RWPE2 (cell line): ENCODE measurements around the gene UNC5A.

Experiments used
- ATAC-seq: fragments of 200-7000 bp; cut with Tn5 transposase; 3 replicates; pipeline ENCODE4 v1.9.1; 2021; ENCODE audit warnings: low read depth
- DNase-seq: peaks from one replicate; pipeline ENCODE4 v3.0.0-alpha.2; 2020; ENCODE audit warnings: low spot score
- H3K27ac ChIP-seq: fragments of 450-650 bp; 2 replicates; pipeline ENCODE4 v1.5.1; 2017; ENCODE audit warnings: mild to moderate bottlenecking; ENCODE audit not compliant: poor library complexity, severe bottlenecking
- H3K27me3 ChIP-seq: fragments of 250-450 bp; sonication (Bioruptor Pico); 2 replicates; pipeline ENCODE4 v1.5.1; 2021; ENCODE audit warnings: mild to moderate bottlenecking, moderate library complexity; ENCODE audit not compliant: insufficient read depth, poor library complexity, severe bottlenecking
- H3K36me3 ChIP-seq: fragments of 250-450 bp; sonication (Bioruptor Pico); 2 replicates; pipeline ENCODE4 v1.5.1; 2020; ENCODE audit warnings: low read depth, mild to moderate bottlenecking, moderate library complexity
- H3K4me1 ChIP-seq: fragments of 250-450 bp; sonication (Bioruptor Pico); 2 replicates; pipeline ENCODE4 v1.5.1; 2021; ENCODE audit warnings: mild to moderate bottlenecking, moderate library complexity; ENCODE audit not compliant: insufficient read depth, poor library complexity, severe bottlenecking
- H3K4me3 ChIP-seq: fragments of 250-450 bp; sonication (Bioruptor Pico); 2 replicates; pipeline ENCODE4 v1.5.1; 2021; ENCODE audit warnings: mild to moderate bottlenecking, moderate library complexity; ENCODE audit not compliant: severe bottlenecking
- H3K9me3 ChIP-seq: fragments of 250-450 bp; sonication (Bioruptor Pico); 2 replicates; pipeline ENCODE4 v1.5.1; 2021; ENCODE audit warnings: mild to moderate bottlenecking, moderate library complexity; ENCODE audit not compliant: severe bottlenecking
- CTCF ChIP-seq: fragments of 450-650 bp; IDR thresholded peaks from one replicate; pipeline ENCODE4 v1.5.1; 2017; ENCODE audit warnings: mild to moderate bottlenecking, moderate library complexity; ENCODE audit not compliant: poor library complexity, severe bottlenecking

Gene UNC5A

DNA sequence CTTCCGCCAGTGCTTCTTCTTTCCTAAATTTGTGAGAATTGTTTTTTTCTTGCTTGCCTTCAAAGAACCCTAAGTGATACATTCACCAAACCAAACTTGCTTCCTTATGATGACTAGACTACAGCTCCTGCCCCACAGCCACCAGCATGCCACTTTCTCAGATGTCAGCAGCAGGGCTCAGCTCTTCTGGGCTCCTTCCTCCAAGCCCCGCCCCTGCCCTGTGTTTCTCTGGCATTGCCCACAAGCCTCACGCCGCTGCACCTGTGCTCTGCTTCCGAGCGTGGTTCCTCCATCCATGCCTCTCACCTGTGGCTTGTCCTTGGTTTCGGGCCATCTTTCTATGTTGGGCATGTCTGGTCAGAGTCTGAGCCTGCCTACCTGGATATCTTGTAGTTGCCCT, 10.6 kb downstream of the UNC5A start:
- no peak for ATAC-seq
- no peak for TF ChIP-seq CTCF
- Histone ChIP-seq H3K4me1 (peaks cover 13% of the 10 kb centered on the region), H3K27me3 (peaks cover 28% of the 10 kb centered on the region), H3K36me3 (no peaks in the 10 kb centered on the region), H3K4me3 (no peak overlapping the region), H3K27ac (no peak overlapping the region), H3K9me3 (no peaks in the 10 kb centered on the region)
- no peak for DNase-seq

- H3K4me1 ChIP-seq = peaks cover 13% of the 10 kb centered on the region
- ATAC-seq = no peak
- H3K9me3 ChIP-seq = no peaks in the 10 kb centered on the region
These were observed 11.1 kb downstream of the UNC5A start for GRCh38 chr5:176821441-176821840.

DNA sequence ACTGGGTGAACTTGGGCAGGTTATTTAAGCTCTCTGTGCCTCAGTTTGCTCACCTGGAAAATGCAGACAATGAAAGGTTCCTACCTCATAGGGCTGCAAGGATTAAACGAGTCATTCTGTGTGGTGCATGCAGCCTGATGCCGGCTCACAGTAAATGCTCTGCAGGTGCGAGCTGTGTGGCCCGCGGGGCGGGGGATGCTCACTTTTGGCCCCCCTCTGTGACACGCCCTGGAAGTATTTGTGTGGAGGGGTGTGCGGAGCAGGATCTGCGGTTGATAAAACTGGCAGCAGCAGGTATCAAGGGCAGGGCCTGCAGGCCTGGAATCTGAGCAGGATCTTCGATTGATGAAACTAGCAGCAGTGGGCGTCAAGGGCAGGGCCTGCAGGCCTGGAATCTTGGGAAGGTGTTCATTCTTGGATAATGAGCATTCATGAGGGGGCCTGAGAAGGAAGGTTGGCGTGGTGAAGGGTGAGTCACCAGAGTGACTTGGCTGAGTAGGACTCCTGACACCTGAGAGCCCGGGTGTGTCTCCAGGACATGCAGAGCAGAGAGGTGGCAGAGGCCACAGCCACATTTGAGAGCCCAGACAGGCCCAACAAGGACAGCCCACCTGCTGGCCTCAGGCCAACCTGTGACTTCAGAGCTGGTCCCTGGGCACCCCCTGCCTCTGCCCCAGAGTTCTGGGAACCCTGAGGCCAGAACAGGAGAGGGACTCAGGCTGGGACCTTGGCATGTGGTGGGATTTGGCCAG, 11.9 kb downstream of the UNC5A start:
- H3K9me3 ChIP-seq = no peaks in the 10 kb centered on the region
- peak overlapping the region; percentile 8 for H3K27ac ChIP-seq
- DNase-seq (peak; percentile 89), ATAC-seq (peak; percentile 84)
- H3K27me3 ChIP-seq = peaks cover 15% of the 10 kb centered on the region
- H3K4me3 ChIP-seq = no peak overlapping the region
- H3K36me3 ChIP-seq = no peaks in the 10 kb centered on the region
- TF ChIP-seq CTCF = no peak
- peaks cover 13% of the 10 kb centered on the region for H3K4me1 ChIP-seq

More at GRCh38 chr5:176821441-176821840, 11.1 kb downstream of the UNC5A start:
- Histone ChIP-seq H3K4me3 (no peak overlapping the region), H3K27me3 (peaks cover 23% of the 10 kb centered on the region), H3K27ac (no peak overlapping the region), H3K36me3 (no peaks in the 10 kb centered on the region)
- TF ChIP-seq CTCF = no peak
- DNase-seq = no peak

- H3K27ac ChIP-seq = peak overlapping the region; percentile 8
- H3K4me3 ChIP-seq = no peak overlapping the region
- peaks cover 13% of the 10 kb centered on the region for H3K27me3 ChIP-seq
- no peak for TF ChIP-seq CTCF
- no peaks in the 10 kb centered on the region for H3K9me3 ChIP-seq
- DNase-seq (no peak), ATAC-seq (peak; percentile 3; the same call in 1 of the 3 replicates)
- H3K4me1 ChIP-seq = peaks cover 13% of the 10 kb centered on the region
- H3K36me3 ChIP-seq = no peaks in the 10 kb centered on the region
These were observed 12.6 kb downstream of the UNC5A start for GRCh38 chr5:176822793-176823481.
